Suprapubic skin (tissue), 3 donors: ENCODE measurements around the gene KDM2B.

Experiments used
- EP300 ChIP-seq: sonication (generic); formaldehyde crosslinking; IDR thresholded peaks from one replicate; pipeline ENCODE4 v1.6.1; 2017; ENCODE audit warnings: antibody characterized with exemption
- TF ChIP-seq, protein P1 (sequence below), 2 donors: fragments of 200-600 bp in 1 of 2; fragments of 450-650 bp in 1 of 2; sonication (generic) in 1 of 2; IDR thresholded peaks; one replicate each; pipeline ENCODE4 v1.5.1; 2016 to 2019; ENCODE audit warnings: antibody characterized with exemption in 2 of 2, mild to moderate bottlenecking in 1 of 2, moderate library complexity in 1 of 2

DNA sequence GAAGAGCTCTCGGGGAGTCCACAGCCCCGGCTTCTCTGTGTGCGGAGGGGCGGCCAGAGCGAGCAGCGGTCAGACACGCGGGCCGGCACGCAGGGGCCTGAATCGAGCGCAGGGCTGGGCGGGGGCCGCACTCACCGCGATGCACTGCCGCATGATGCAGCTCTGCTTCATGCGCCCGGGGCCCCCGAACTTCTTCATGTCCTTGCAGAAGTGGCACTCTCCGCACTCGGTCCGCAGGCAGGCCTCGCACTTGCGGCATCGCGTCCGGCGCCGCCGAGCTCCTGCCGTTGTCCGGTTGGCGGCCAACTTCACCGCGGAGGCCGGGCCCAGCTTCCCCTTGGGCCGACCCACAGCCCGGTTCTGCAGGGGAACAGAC lies 127.8 kb downstream of the KDM2B start:
- TF ChIP-seq, protein P1, sequence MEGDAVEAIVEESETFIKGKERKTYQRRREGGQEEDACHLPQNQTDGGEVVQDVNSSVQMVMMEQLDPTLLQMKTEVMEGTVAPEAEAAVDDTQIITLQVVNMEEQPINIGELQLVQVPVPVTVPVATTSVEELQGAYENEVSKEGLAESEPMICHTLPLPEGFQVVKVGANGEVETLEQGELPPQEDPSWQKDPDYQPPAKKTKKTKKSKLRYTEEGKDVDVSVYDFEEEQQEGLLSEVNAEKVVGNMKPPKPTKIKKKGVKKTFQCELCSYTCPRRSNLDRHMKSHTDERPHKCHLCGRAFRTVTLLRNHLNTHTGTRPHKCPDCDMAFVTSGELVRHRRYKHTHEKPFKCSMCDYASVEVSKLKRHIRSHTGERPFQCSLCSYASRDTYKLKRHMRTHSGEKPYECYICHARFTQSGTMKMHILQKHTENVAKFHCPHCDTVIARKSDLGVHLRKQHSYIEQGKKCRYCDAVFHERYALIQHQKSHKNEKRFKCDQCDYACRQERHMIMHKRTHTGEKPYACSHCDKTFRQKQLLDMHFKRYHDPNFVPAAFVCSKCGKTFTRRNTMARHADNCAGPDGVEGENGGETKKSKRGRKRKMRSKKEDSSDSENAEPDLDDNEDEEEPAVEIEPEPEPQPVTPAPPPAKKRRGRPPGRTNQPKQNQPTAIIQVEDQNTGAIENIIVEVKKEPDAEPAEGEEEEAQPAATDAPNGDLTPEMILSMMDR (IDR thresholded peaks at IDR 0.05) = no peak
- TF ChIP-seq EP300 = no peak
